Loucy (cell line): ENCODE data around the gene NOL6.

Experiments used
- EZH2phosphoT487 ChIP-seq: fragments of 200-600 bp; IDR thresholded peaks from 2 replicates; pipeline ENCODE4 v1.6.1; 2018; ENCODE audit warnings: antibody characterized with exemption, mild to moderate bottlenecking, moderate library complexity, borderline replicate concordance
- TF ChIP-seq, protein P1 (sequence below): fragments of 200-600 bp; sonication (generic); conservative IDR thresholded peaks from 2 replicates; pipeline ENCODE4 v1.5.1; 2014; ENCODE audit warnings: mild to moderate bottlenecking, antibody characterized with exemption, low read length

DNA sequence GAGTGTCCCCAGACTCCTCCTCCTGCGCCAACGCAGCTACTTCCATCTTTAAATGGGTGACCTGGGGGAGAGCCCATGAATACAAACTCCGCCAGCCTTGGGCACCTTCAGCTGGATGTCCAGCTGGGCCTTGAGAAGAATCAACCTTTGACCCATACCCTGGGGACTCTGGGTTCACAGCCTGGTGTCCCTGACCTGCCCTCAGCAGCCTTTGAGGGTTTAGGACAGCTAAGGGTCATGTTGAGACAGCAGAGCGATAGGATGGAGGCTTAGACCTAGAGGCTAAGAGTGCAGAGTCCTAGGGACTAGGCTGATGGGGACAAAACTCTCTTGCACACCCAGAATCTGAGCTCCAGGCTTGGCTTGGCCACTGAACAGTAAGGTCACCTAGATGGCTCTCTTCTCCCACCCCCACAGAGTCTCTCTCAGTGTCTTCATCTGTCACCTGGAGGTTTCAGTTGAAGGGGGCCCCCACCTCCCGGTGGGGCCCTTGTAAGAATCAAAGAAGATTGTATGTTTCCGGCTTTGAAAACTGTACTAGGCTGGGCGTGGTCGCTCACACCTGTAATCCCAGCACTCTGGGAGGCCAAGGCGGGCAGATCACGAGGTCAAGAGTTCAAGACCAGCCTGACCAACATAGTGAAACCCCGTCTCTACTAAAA lies 19.6 kb downstream of the NOL6 start:
- TF ChIP-seq, protein P1, sequence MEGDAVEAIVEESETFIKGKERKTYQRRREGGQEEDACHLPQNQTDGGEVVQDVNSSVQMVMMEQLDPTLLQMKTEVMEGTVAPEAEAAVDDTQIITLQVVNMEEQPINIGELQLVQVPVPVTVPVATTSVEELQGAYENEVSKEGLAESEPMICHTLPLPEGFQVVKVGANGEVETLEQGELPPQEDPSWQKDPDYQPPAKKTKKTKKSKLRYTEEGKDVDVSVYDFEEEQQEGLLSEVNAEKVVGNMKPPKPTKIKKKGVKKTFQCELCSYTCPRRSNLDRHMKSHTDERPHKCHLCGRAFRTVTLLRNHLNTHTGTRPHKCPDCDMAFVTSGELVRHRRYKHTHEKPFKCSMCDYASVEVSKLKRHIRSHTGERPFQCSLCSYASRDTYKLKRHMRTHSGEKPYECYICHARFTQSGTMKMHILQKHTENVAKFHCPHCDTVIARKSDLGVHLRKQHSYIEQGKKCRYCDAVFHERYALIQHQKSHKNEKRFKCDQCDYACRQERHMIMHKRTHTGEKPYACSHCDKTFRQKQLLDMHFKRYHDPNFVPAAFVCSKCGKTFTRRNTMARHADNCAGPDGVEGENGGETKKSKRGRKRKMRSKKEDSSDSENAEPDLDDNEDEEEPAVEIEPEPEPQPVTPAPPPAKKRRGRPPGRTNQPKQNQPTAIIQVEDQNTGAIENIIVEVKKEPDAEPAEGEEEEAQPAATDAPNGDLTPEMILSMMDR: no peak
- no peak for TF ChIP-seq EZH2phosphoT487
